Neuronal stem cell (in vitro differentiated cells): ENCODE results near the gene ABHD10.

Experiments
- DNase-seq: peaks from one replicate; pipeline ENCODE4 v3.0.0-alpha.2; 2013; ENCODE audit warnings: low spot score
- H2AFZ ChIP-seq: one replicate; pipeline ENCODE4 v1.6.1; 2013; ENCODE audit warnings: mild to moderate bottlenecking, low read length, inconsistent platforms
- H2AK5ac ChIP-seq: 2 replicates; pipeline ENCODE4 v1.6.1; 2013; ENCODE audit warnings: low read depth, mild to moderate bottlenecking, inconsistent platforms, low read length, moderate library complexity, mixed read lengths
- H2BK120ac ChIP-seq: 2 replicates; pipeline ENCODE4 v1.6.1; 2013; ENCODE audit warnings: low read depth, mild to moderate bottlenecking, inconsistent platforms, low read length, moderate library complexity, mixed read lengths
- H2BK12ac ChIP-seq: one replicate; pipeline ENCODE4 v1.6.1; 2013; ENCODE audit warnings: low read length, inconsistent platforms
- H2BK15ac ChIP-seq: 2 replicates; pipeline ENCODE4 v1.6.1; 2013; ENCODE audit warnings: mild to moderate bottlenecking, low read length, inconsistent platforms, mixed read lengths
- H2BK5ac ChIP-seq: one replicate; pipeline ENCODE4 v1.6.1; 2013; ENCODE audit warnings: inconsistent platforms, mild to moderate bottlenecking, low read length, moderate library complexity
- H3K14ac ChIP-seq: one replicate; pipeline ENCODE4 v1.6.1; 2013; ENCODE audit warnings: low read length, inconsistent platforms
- H3K18ac ChIP-seq: 2 replicates; pipeline ENCODE4 v1.6.1; 2013; ENCODE audit warnings: low read length, inconsistent platforms
- H3K23ac ChIP-seq: 2 replicates; pipeline ENCODE4 v1.6.1; 2013; ENCODE audit warnings: low read depth, mild to moderate bottlenecking, mixed read lengths, low read length, inconsistent platforms; ENCODE audit not compliant: poor library complexity
- H3K27ac ChIP-seq: replicated peaks from 3 replicates; pipeline ENCODE4 v1.5.1; 2013; ENCODE audit warnings: low read length, inconsistent platforms
- H3K27me3 ChIP-seq, 3 experiments: 2 replicates each; pipeline ENCODE4 v1.6.1; 2013; ENCODE audit warnings: low read length in 3 of 3, mild to moderate bottlenecking in 2 of 3, inconsistent platforms in 1 of 3, low read depth in 1 of 3, mixed read lengths in 1 of 3, moderate library complexity in 1 of 3; ENCODE audit not compliant: control insufficient read depth in 3 of 3, insufficient read depth in 3 of 3
- H3K36me3 ChIP-seq, 2 donors: replicated peaks in 1 of 2; 2 replicates each; pipeline ENCODE4 v1.6.1; 2013; ENCODE audit warnings: low read length in 2 of 2; ENCODE audit not compliant: control insufficient read depth in 2 of 2, insufficient read depth in 2 of 2
- H3K4ac ChIP-seq: 2 replicates; pipeline ENCODE4 v1.6.1; 2013; ENCODE audit warnings: inconsistent platforms, mild to moderate bottlenecking, low read length, moderate library complexity
- H3K4me1 ChIP-seq, 2 donors: 1 replicate in 1 of 2; 2 replicates in 1 of 2; pipeline ENCODE4 v1.6.1; 2013; ENCODE audit warnings: low read length in 2 of 2, low read depth in 1 of 2; ENCODE audit not compliant: control insufficient read depth in 2 of 2, insufficient read depth in 1 of 2
- H3K4me2 ChIP-seq: one replicate; pipeline ENCODE4 v1.6.1; 2013; ENCODE audit warnings: mild to moderate bottlenecking, low read length, inconsistent platforms; ENCODE audit not compliant: insufficient read depth, poor library complexity, severe bottlenecking
- H3K4me3 ChIP-seq, 2 donors: 2 replicates each; pipeline ENCODE4 v1.5.1; 2013; ENCODE audit warnings: low read length in 2 of 2, mild to moderate bottlenecking in 2 of 2, inconsistent platforms in 1 of 2, moderate library complexity in 1 of 2
- H3K79me1 ChIP-seq: one replicate; pipeline ENCODE4 v1.6.1; 2013; ENCODE audit warnings: low read depth, mild to moderate bottlenecking, inconsistent platforms, low read length, moderate library complexity
- H3K9ac ChIP-seq: one replicate; pipeline ENCODE4 v1.6.1; 2013; ENCODE audit warnings: mild to moderate bottlenecking, low read depth, low read length, inconsistent platforms; ENCODE audit not compliant: poor library complexity
- H3K9me3 ChIP-seq, 2 donors: replicated peaks in 1 of 2; 2 replicates each; pipeline versions ENCODE3 to v1.6.1; 2013; ENCODE audit warnings: low read length in 2 of 2, mild to moderate bottlenecking in 2 of 2, inconsistent platforms in 1 of 2, low read depth in 1 of 2, mixed read lengths in 1 of 2, moderate library complexity in 1 of 2; ENCODE audit not compliant: control insufficient read depth in 2 of 2, insufficient read depth in 1 of 2
- H4K8ac ChIP-seq: one replicate; pipeline ENCODE4 v1.6.1; 2013; ENCODE audit warnings: low read depth, mild to moderate bottlenecking, inconsistent platforms, low read length, moderate library complexity
- H4K91ac ChIP-seq: one replicate; pipeline ENCODE4 v1.6.1; 2013; ENCODE audit warnings: low read length, low read depth, mild to moderate bottlenecking, inconsistent platforms; ENCODE audit not compliant: poor library complexity
- WGBS, 2 donors: extraction: QIAGEN DNeasy Blood & Tissue Kit; methylation state at CpG; one replicate each; pipeline ENCODE4 v1.1.7; 2013; ENCODE audit warnings: missing lambda C conversion rate in 2 of 2, mixed read lengths in 1 of 2; ENCODE audit not compliant: insufficient read length in 2 of 2, insufficient replicate concordance in 1 of 2; ENCODE audit errors: extremely low coverage in 2 of 2; 5-methylcytosine and 5-hydroxymethylcytosine counted together

The ABHD10 gene

GRCh38 chr3:112027826-112028225 lies 49.0 kb downstream of the ABHD10 start:
- Histone ChIP-seq H3K4me1 (no peaks in the 10 kb centered on the region), H3K27me3 (no peaks in the 10 kb centered on the region), H3K4ac (no peak overlapping the region), H4K8ac (no peak overlapping the region), H3K79me1 (no peaks in the 10 kb centered on the region), H3K9ac (no peak overlapping the region), H3K23ac (no peak overlapping the region), H2AK5ac (no peak overlapping the region), H3K9me3 (peaks cover 2 to 3% of the 10 kb centered on the region in 2 donors), H3K36me3 (no peaks in the 10 kb centered on the region), H3K14ac (no peak overlapping the region), H2BK12ac (no peak overlapping the region), H3K27ac (no peak overlapping the region), H4K91ac (no peak overlapping the region), H2BK15ac (no peak overlapping the region), H3K18ac (no peak overlapping the region), H3K4me3 (no peak overlapping the region), H3K4me2 (no peak overlapping the region), H2BK120ac (no peak overlapping the region), H2BK5ac (no peak overlapping the region), H2AFZ (no peak overlapping the region)
- no peak for DNase-seq
- WGBS, 2 donors: no CpG with 5 or more reads among the region's 4 CpGs

GRCh38 chr3:112030901-112031300 lies 52.1 kb downstream of the ABHD10 start:
- Histone ChIP-seq H2BK120ac (no peak overlapping the region), H3K4me1 (peaks cover 0 to 7% of the 10 kb centered on the region in 2 donors), H3K36me3 (no peaks in the 10 kb centered on the region), H3K4me3 (no peak overlapping the region), H3K14ac (no peak overlapping the region), H3K18ac (no peak overlapping the region), H4K91ac (no peak overlapping the region), H4K8ac (no peak overlapping the region), H2AFZ (no peak overlapping the region), H3K27me3 (no peaks in the 10 kb centered on the region), H2AK5ac (no peak overlapping the region), H3K23ac (no peak overlapping the region), H2BK12ac (no peak overlapping the region), H3K4ac (no peak overlapping the region), H3K9me3 (peaks cover 2 to 6% of the 10 kb centered on the region in 2 donors), H3K27ac (no peak overlapping the region), H3K9ac (no peak overlapping the region), H3K4me2 (no peak overlapping the region), H2BK5ac (no peak overlapping the region), H3K79me1 (no peaks in the 10 kb centered on the region), H2BK15ac (no peak overlapping the region)
- no peak for DNase-seq
- no CpG with 5 or more reads among the region's 5 CpGs for WGBS, 2 donors

GRCh38 chr3:112032098-112032731 lies 53.4 kb downstream of the ABHD10 start:
- Histone ChIP-seq H3K4me3 (no peak overlapping the region), H3K4me2 (no peak overlapping the region), H3K9ac (no peak overlapping the region), H3K27ac (no peak overlapping the region), H3K23ac (no peak overlapping the region), H2BK5ac (no peak overlapping the region), H3K9me3 (peaks cover 2 to 6% of the 10 kb centered on the region in 2 donors), H3K36me3 (no peaks in the 10 kb centered on the region), H4K8ac (no peak overlapping the region), H2AFZ (peak overlapping the region; percentile 10), H2BK15ac (no peak overlapping the region), H3K4ac (no peak overlapping the region), H3K79me1 (no peaks in the 10 kb centered on the region), H4K91ac (no peak overlapping the region), H3K14ac (no peak overlapping the region), H2BK120ac (no peak overlapping the region), H2AK5ac (no peak overlapping the region), H2BK12ac (no peak overlapping the region), H3K27me3 (no peaks in the 10 kb centered on the region), H3K18ac (no peak overlapping the region), H3K4me1 (peaks cover 0 to 7% of the 10 kb centered on the region in 2 donors)
- no peak for DNase-seq
- no CpG with 5 or more reads among the region's 5 CpGs for WGBS, 2 donors

GRCh38 chr3:112034436-112034835 lies 55.6 kb downstream of the ABHD10 start, which contains the start of gene TMPRSS7:
TSS of gene TMPRSS7 (plus strand) at chr3:112034736. CDS start at chr3:112034846, 110 bp downstream.
- no peak within 1 kb of the TSS for H3K27ac ChIP-seq
- H3K4me2 ChIP-seq: no peak within 1 kb of the TSS
- no peak within 1 kb of the TSS for H4K8ac ChIP-seq
- no peak within 1 kb of the TSS for H3K4me3 ChIP-seq
- H2AFZ ChIP-seq: no peak within 1 kb of the TSS
- no peak within 1 kb of the TSS for H3K23ac ChIP-seq
- WGBS, 2 donors: no CpG with 5 or more reads among the region's 4 CpGs
- H2BK120ac ChIP-seq: no peak within 1 kb of the TSS
- H2BK12ac ChIP-seq: no peak within 1 kb of the TSS
- no peak within 1 kb of the TSS for H4K91ac ChIP-seq
- DNase-seq: no peak
- H2BK15ac ChIP-seq: no peak within 1 kb of the TSS
- H3K4me1 ChIP-seq: peaks cover 0 to 19% of the 10 kb centered on the region in 2 donors
- peaks cover 2 to 8% of the 10 kb centered on the region in 2 donors for H3K9me3 ChIP-seq
- H3K4ac ChIP-seq: no peak within 1 kb of the TSS
- H3K27me3 ChIP-seq: no peaks in the 10 kb centered on the region
- H3K14ac ChIP-seq: no peak within 1 kb of the TSS
- H2BK5ac ChIP-seq: no peak within 1 kb of the TSS
- H2AK5ac ChIP-seq: no peak within 1 kb of the TSS
- H3K36me3 ChIP-seq: no peaks in the 10 kb centered on the region
- no peaks in the 10 kb centered on the region for H3K79me1 ChIP-seq
- H3K18ac ChIP-seq: no peak within 1 kb of the TSS
- no peak within 1 kb of the TSS for H3K9ac ChIP-seq
